SK-N-SH (cell line): ENCODE measurements around the gene TAC3.

ENCODE experiments used
- EP300 ChIP-seq, 2 experiments: IDR thresholded peaks; 2 replicates each; pipeline versions ENCODE4 v1.4.0 to v1.6.1; 2012; ENCODE audit warnings: borderline replicate concordance in 1 of 2, low read depth in 1 of 2, low read length in 1 of 2
- MEF2A ChIP-seq: IDR thresholded peaks from 2 replicates; pipeline ENCODE4 v1.4.0; 2012; ENCODE audit warnings: low read depth, borderline replicate concordance

- no peak for TF ChIP-seq EP300 (IDR thresholded peaks at IDR 0.05; ENCODE audit: borderline replicate concordance in 1 of 2, low read depth in 1 of 2, low read length in 1 of 2)
- TF ChIP-seq MEF2A: no peak
Measured at GRCh38 chr12:56988207-56988739, 28.1 kb downstream of the TAC3 start.
